A673 (cell line): ENCODE data around the gene ABCA5. TPM values are rescaled to one million over a fixed set of nuclear protein-coding genes. Genes with fewer than 3 reads are reported as not detected.
"Not testable (repeated sequence)": the region's sequence is repeated elsewhere in the genome, so short reads cannot be mapped to it uniquely, and the experiment has no call there.

Experiments
- BruUV-seq: library from RNA; stranded (reverse); fragments of 400-500 nt; replicated peaks from 2 replicates; lab custom pipeline; 2021; lab: Mats Ljungman, UMichigan
- CTCF ChIA-PET: fragments of 300-600 bp; sonication (Branson Sonifier 250); formaldehyde crosslinking; loops from one replicate; lab custom pipeline; 2022; ENCODE audit warnings: antibody characterized with exemption; lab: Charles Lee
- POLR2A ChIA-PET: fragments of 300-600 bp; sonication (Branson Sonifier 250); formaldehyde crosslinking; loops from one replicate; lab custom pipeline; 2022; ENCODE audit warnings: antibody characterized with exemption; ENCODE audit not compliant: low non-redundant PET; lab: Charles Lee
- DNase-seq: peaks from one replicate; pipeline ENCODE4 v3.0.0-alpha.2; 2015; ENCODE audit warnings: low spot score
- H3K27ac ChIP-seq: fragments of 200-600 bp; sonication (generic); 2 replicates; pipeline ENCODE4 v1.5.1; 2016; ENCODE audit warnings: mixed run types, low read depth, mild to moderate bottlenecking, mixed read lengths, antibody characterized with exemption, low read length; ENCODE audit not compliant: poor library complexity, severe bottlenecking
- H3K27me3 ChIP-seq: fragments of 200-600 bp; sonication (generic); replicated peaks from 2 replicates; pipeline ENCODE4 v1.6.1; 2017; ENCODE audit warnings: mixed run types, low read depth, mild to moderate bottlenecking, mixed read lengths, antibody characterized with exemption, low read length; ENCODE audit not compliant: insufficient read depth, poor library complexity
- H3K36me3 ChIP-seq: fragments of 200-600 bp; sonication (generic); 2 replicates; pipeline ENCODE4 v1.6.1; 2016; ENCODE audit warnings: mixed run types, mild to moderate bottlenecking, mixed read lengths, antibody characterized with exemption, low read length; ENCODE audit not compliant: insufficient read depth, poor library complexity, severe bottlenecking
- H3K4me1 ChIP-seq: fragments of 200-600 bp; sonication (generic); 2 replicates; pipeline ENCODE4 v1.6.1; 2017; ENCODE audit warnings: mixed run types, mild to moderate bottlenecking, mixed read lengths, antibody characterized with exemption, low read length; ENCODE audit not compliant: insufficient read depth, poor library complexity, severe bottlenecking
- H3K4me3 ChIP-seq: fragments of 200-600 bp; sonication (generic); 2 replicates; pipeline ENCODE4 v1.5.1; 2016; ENCODE audit warnings: low read depth, mixed run types, mild to moderate bottlenecking, mixed read lengths, low read length; ENCODE audit not compliant: poor library complexity, severe bottlenecking
- H3K9me3 ChIP-seq: fragments of 200-600 bp; sonication (generic); 2 replicates; pipeline ENCODE4 v1.6.1; 2016; ENCODE audit warnings: mixed run types, low read depth, mild to moderate bottlenecking, mixed read lengths, antibody characterized with exemption, low read length; ENCODE audit not compliant: poor library complexity, severe bottlenecking
- CTCF ChIP-seq: fragments of 300-800, 200-600 bp; sonication (generic); conservative IDR thresholded peaks from 2 replicates; pipeline ENCODE4 v1.5.1; 2017; ENCODE audit warnings: low read depth, mild to moderate bottlenecking, antibody characterized with exemption, low read length, moderate library complexity, mixed read lengths
- EZH2 ChIP-seq: fragments of 200-600 bp; sonication (generic); IDR thresholded peaks from 2 replicates; pipeline ENCODE4 v1.6.1; 2017; ENCODE audit warnings: borderline replicate concordance, low read depth, mild to moderate bottlenecking, mixed read lengths, antibody characterized with exemption, low read length; ENCODE audit not compliant: poor library complexity, severe bottlenecking
- intact Hi-C: fragments of 100-400 bp; cut with micrococcal nuclease; formaldehyde crosslinking; loops from one replicate; pipeline ENCODE4 v1.10.0; 2022; ENCODE audit not compliant: unreplicated experiment
- total RNA-seq: library from RNA; stranded (reverse); gene quantifications from 2 replicates; pipeline ENCODE4 v1.2.3, GENCODE V29; 2021

ABCA5 gene
- total RNA-seq, 1 experiment from 2014 or later: 14.7 TPM

GRCh38 chr17:69284646-69285045 lies 42.3 kb downstream of the ABCA5 start:
- Histone ChIP-seq H3K27ac (no peak overlapping the region), H3K36me3 (no peaks in the 10 kb centered on the region), H3K9me3 (no peaks in the 10 kb centered on the region), H3K4me3 (no peak overlapping the region), H3K4me1 (no peaks in the 10 kb centered on the region), H3K27me3 (no peaks in the 10 kb centered on the region)
- ChIA-PET POLR2A (no interaction called here), CTCF (no interaction called here)
- intact Hi-C loops: no loop called here
- no peak for DNase-seq
- no peak for TF ChIP-seq EZH2
- TF ChIP-seq CTCF: no peak
- BruUV-seq: no TSS peak

- Histone ChIP-seq H3K36me3 (no peaks in the 10 kb centered on the region), H3K27ac (no peak overlapping the region), H3K27me3 (no peaks in the 10 kb centered on the region), H3K4me3 (no peak overlapping the region), H3K4me1 (no peaks in the 10 kb centered on the region), H3K9me3 (no peaks in the 10 kb centered on the region)
- ChIA-PET POLR2A (no interaction called here), CTCF (no interaction called here)
- intact Hi-C loops: no loop called here
- no TSS peak for BruUV-seq
- no peak for DNase-seq
- no peak for TF ChIP-seq CTCF
- no peak for TF ChIP-seq EZH2
Observed at GRCh38 chr17:69282002-69282401, 44.9 kb downstream of the ABCA5 start.

GRCh38 chr17:69276279-69276678 lies 50.7 kb downstream of the ABCA5 start:
- H3K27me3 ChIP-seq, H3K27ac ChIP-seq, POLR2A ChIA-PET, H3K9me3 ChIP-seq, H3K36me3 ChIP-seq, DNase-seq, H3K4me1 ChIP-seq, H3K4me3 ChIP-seq, CTCF ChIA-PET, intact Hi-C loops, BruUV-seq: not testable (repeated sequence)

- TF ChIP-seq EZH2: no peak
- no peak for TF ChIP-seq CTCF
- Histone ChIP-seq H3K36me3 (no peaks in the 10 kb centered on the region), H3K27me3 (no peaks in the 10 kb centered on the region), H3K4me3 (no peak overlapping the region), H3K9me3 (no peaks in the 10 kb centered on the region), H3K27ac (no peak overlapping the region), H3K4me1 (no peaks in the 10 kb centered on the region)
- POLR2A ChIA-PET: no interaction called here
- CTCF ChIA-PET: no interaction called here
- intact Hi-C loops: no loop called here
- DNase-seq: no peak
- BruUV-seq: no TSS peak
Observed at GRCh38 chr17:69275751-69276150, 51.2 kb downstream of the ABCA5 start.
